HepG2 (cell line): ENCODE data around the gene HCRTR1. TPM values are rescaled to one million over a fixed set of nuclear protein-coding genes. Genes with fewer than 3 reads are reported as not detected.

ENCODE experiments used
- ATAC-seq: fragments of 200-7000 bp; cut with Tn5 transposase; 3 replicates; pipeline ENCODE4 v1.9.1; 2020; ENCODE audit warnings: mild to moderate bottlenecking, moderate library complexity
- BruUV-seq: library from RNA; stranded (reverse); fragments of 400-500 nt; replicated peaks from 2 replicates; lab custom pipeline; 2021; lab: Mats Ljungman, UMichigan
- CTCF ChIA-PET: fragments of 300-600 bp; formaldehyde crosslinking; extraction: SDS; loops from one replicate; lab custom pipeline; 2021; ENCODE audit warnings: low total read pairs, inconsistent platforms, low intra/inter-chr PET ratio; lab: Yijun Ruan, JAX
- POLR2A ChIA-PET: fragments of 350-600 bp; sonication (Branson Sonifier 250); formaldehyde crosslinking; loops from one replicate; lab custom pipeline; 2020; ENCODE audit warnings: antibody characterized with exemption, inconsistent platforms; lab: Yijun Ruan, JAX
- DNase-seq: peaks from one replicate; pipeline ENCODE4 v3.0.0-alpha.2; 2015; ENCODE audit warnings: low spot score
- FAIRE-seq: peaks from 3 replicates; lab custom pipeline; 2011; peaks lifted over from hg19 to GRCh38; lab: Jason Lieb, UNC
- H2AFZ ChIP-seq: one replicate; pipeline ENCODE4 v1.6.1; 2011; ENCODE audit warnings: low read length, inconsistent platforms
- H3K27ac ChIP-seq: fragments of 300-600 bp; 3 replicates; pipeline ENCODE4 v1.8.0; 2011; ENCODE audit warnings: mixed run types, mild to moderate bottlenecking, mixed read lengths, low read length, inconsistent platforms; ENCODE audit not compliant: insufficient read depth; ENCODE audit errors: extremely low read length
- H3K27me3 ChIP-seq, 2 experiments: fragments of 200-600 bp in 1 of 2; 2 replicates in 1 of 2; 3 replicates in 1 of 2; pipeline versions ENCODE4 v1.6.0 to v1.8.0; 2011; ENCODE audit warnings: low read length in 2 of 2, mild to moderate bottlenecking in 2 of 2, moderate library complexity in 2 of 2, inconsistent platforms in 1 of 2; ENCODE audit not compliant: insufficient read depth in 2 of 2, control insufficient read depth in 1 of 2
- H3K36me3 ChIP-seq, 2 experiments: fragments of 200-600 bp in 1 of 2; replicated peaks in 1 of 2; 2 replicates in 1 of 2; 3 replicates in 1 of 2; pipeline versions ENCODE4 v1.5.1 to v1.8.0; 2011; ENCODE audit warnings: low read length in 2 of 2, inconsistent platforms in 1 of 2; ENCODE audit not compliant: insufficient read depth in 2 of 2, control insufficient read depth in 1 of 2
- H3K4me1 ChIP-seq: 2 replicates; pipeline ENCODE4 v1.5.1; 2012; ENCODE audit warnings: low read length, inconsistent platforms; ENCODE audit not compliant: insufficient read depth
- H3K4me2 ChIP-seq: 2 replicates; pipeline ENCODE4 v1.6.0; 2011; ENCODE audit warnings: low read depth, low read length, inconsistent platforms
- H3K4me3 ChIP-seq, 3 experiments: fragments of 200-600 bp in 1 of 3; sonication (generic), shearing (Covaris generic) in 1 of 3; replicated peaks in 1 of 3; 2 replicates each; pipeline ENCODE4 v1.5.1; 2011 to 2016; ENCODE audit warnings: low read length in 3 of 3, inconsistent platforms in 2 of 3, low read depth in 2 of 3, mild to moderate bottlenecking in 2 of 3, control low read depth in 1 of 3, mixed read lengths in 1 of 3; ENCODE audit not compliant: insufficient read depth in 1 of 3
- H3K79me2 ChIP-seq: one replicate; pipeline ENCODE4 v1.6.1; 2011; ENCODE audit warnings: low read length, inconsistent platforms; ENCODE audit not compliant: insufficient read depth
- H3K9ac ChIP-seq: 2 replicates; pipeline ENCODE4 v1.6.0; 2011; ENCODE audit warnings: mild to moderate bottlenecking, low read depth, low read length, inconsistent platforms; ENCODE audit not compliant: insufficient read depth
- H3K9me3 ChIP-seq: 2 replicates; pipeline ENCODE4 v1.5.1; 2012; ENCODE audit warnings: mild to moderate bottlenecking, low read length
- H4K20me1 ChIP-seq: 2 replicates; pipeline ENCODE4 v1.6.0; 2011; ENCODE audit warnings: inconsistent platforms, mild to moderate bottlenecking, low read length, moderate library complexity; ENCODE audit not compliant: insufficient read depth
- KDM5A ChIP-seq: fragments of 200-600 bp; sonication (generic); IDR thresholded peaks from 2 replicates; pipeline ENCODE4 v1.7.0; 2018; ENCODE audit warnings: antibody characterized with exemption, mild to moderate bottlenecking, low read length, borderline replicate concordance
- ZNF121 ChIP-seq: sonication (generic); formaldehyde crosslinking; IDR thresholded peaks from 2 replicates; pipeline ENCODE4 v1.5.0; 2020; ENCODE audit warnings: mild to moderate bottlenecking, missing genetic modification reagents
- ZNF747 ChIP-seq: sonication (generic); formaldehyde crosslinking; IDR thresholded peaks from 2 replicates; pipeline ENCODE4 v1.8.1; 2023; ENCODE audit warnings: missing genetic modification reagents, mild to moderate bottlenecking, borderline replicate concordance
- WGBS: methylation state at CpG from one replicate; pipeline ENCODE4 v1.1.6; 2017; ENCODE audit warnings: low lambda C conversion rate; 5-methylcytosine and 5-hydroxymethylcytosine counted together
- in situ Hi-C: cut with HindIII; loops from 2 replicates; pipeline ENCODE4 v1.10.0; 2017; ENCODE audit warnings: low pct_unique_long_range_greater_than_20kb; ENCODE audit not compliant: extremely low pct_ligation_motif_present
- intact Hi-C: fragments of 100-400 bp; cut with micrococcal nuclease; formaldehyde crosslinking; loops from one replicate; pipeline ENCODE4 v1.10.0; 2022; ENCODE audit not compliant: unreplicated experiment
- polyA plus RNA-seq, 8 experiments: library from polyadenylated mRNA; depleted of rRNA in 3 of 8; stranded (reverse) in 7 of 8; unstranded in 1 of 8; fragments of >200 nt; fragmentation: Illumina TruSeq in 4 of 8; extraction: Trizol in 4 of 8; gene quantifications; 2 replicates each; pipeline versions ENCODE4 v1.2.1 to v1.2.3, GENCODE V29; 2011 to 2016; ENCODE audit warnings: low read depth in 4 of 8, missing spikeins in 1 of 8, mixed read lengths in 1 of 8; ENCODE audit not compliant: insufficient read depth in 1 of 8
- total RNA-seq, 5 experiments: library from RNA; depleted of rRNA; stranded (reverse); fragments of >200 nt; fragmentation: Illumina TruSeq; extraction: Trizol; gene quantifications; 2 replicates each; pipeline ENCODE4 v1.2.3, GENCODE V29; 2016; ENCODE audit warnings: low read depth in 1 of 5
- TF ChIP-seq, protein P1 (sequence below): sonication (generic); formaldehyde crosslinking; IDR thresholded peaks from 2 replicates; pipeline ENCODE4 v1.9.0; 2022; ENCODE audit warnings: low read depth, missing genetic modification reagents
- TF ChIP-seq, protein P2 (sequence below): sonication (generic); formaldehyde crosslinking; IDR thresholded peaks from 2 replicates; pipeline ENCODE4 v1.5.1; 2020; ENCODE audit warnings: mild to moderate bottlenecking, missing genetic modification reagents, moderate library complexity
- TF ChIP-seq, protein P3 (sequence below): sonication (generic); formaldehyde crosslinking; IDR thresholded peaks from 2 replicates; pipeline ENCODE4 v1.4.0; 2020; ENCODE audit warnings: missing genetic modification reagents, mild to moderate bottlenecking, borderline replicate concordance

The HCRTR1 gene
- total and polyA plus RNA-seq, 2 of the 13 experiments (the other 11 are each of a cell fraction or from before 2014, with no cell fraction given) = not detected

DNA sequence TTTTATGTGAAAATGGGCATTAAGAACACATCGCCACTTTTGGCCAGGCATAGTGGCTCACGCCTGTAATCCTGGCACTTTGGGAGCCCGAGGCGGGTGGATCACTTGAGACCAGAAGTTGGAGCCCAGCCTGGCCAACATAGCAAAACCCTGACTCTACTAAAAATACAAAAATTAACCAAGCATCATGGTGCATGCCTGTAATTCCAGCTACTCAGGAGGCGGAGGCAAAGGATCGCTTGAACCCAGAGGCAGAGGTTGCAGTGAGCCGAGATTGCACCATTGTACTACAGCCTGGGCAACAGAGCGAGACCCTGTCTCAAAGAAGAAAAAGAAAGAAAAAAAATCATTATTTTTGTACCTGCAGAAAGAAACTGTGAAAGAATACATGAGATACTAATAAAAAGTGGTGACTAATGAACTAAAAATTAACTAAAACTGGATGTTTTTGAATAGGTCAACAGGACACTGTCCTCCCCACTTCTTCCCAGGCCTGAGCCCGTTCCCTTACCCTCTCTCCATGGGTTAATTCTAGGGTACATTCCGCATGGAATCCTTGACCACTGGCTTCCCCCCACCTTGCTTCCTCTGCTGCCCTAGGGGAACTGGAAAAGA lies 49.4 kb upstream of the HCRTR1 start:
- CTCF ChIA-PET = no interaction called here
- FAIRE-seq (no peak), ATAC-seq (no peak), DNase-seq (no peak)
- Histone ChIP-seq H3K9ac (no peak overlapping the region), H3K79me2 (no peaks in the 10 kb centered on the region), H3K4me2 (no peak overlapping the region), H2AFZ (no peak overlapping the region), H3K27me3 (no peaks in the 10 kb centered on the region), H3K27ac (no peak overlapping the region), H3K36me3 (no peaks in the 10 kb centered on the region), H4K20me1 (no peaks in the 10 kb centered on the region), H3K4me1 (peaks cover 41% of the 10 kb centered on the region), H3K9me3 (no peaks in the 10 kb centered on the region), H3K4me3 (no peak overlapping the region)
- POLR2A ChIA-PET = no interaction called here
- in situ Hi-C loops = no loop called here
- BruUV-seq = no TSS peak
- 94% methylated on average over 10 of the region's 10 CpGs for WGBS
- intact Hi-C loops = no loop called here
- no peak for TF ChIP-seq KDM5A
- TF ChIP-seq ZNF121 (CRISPR knock-in tag) = 0 out of 2 replicates have a peak, but pooled peaks have one; percentile 9

DNA sequence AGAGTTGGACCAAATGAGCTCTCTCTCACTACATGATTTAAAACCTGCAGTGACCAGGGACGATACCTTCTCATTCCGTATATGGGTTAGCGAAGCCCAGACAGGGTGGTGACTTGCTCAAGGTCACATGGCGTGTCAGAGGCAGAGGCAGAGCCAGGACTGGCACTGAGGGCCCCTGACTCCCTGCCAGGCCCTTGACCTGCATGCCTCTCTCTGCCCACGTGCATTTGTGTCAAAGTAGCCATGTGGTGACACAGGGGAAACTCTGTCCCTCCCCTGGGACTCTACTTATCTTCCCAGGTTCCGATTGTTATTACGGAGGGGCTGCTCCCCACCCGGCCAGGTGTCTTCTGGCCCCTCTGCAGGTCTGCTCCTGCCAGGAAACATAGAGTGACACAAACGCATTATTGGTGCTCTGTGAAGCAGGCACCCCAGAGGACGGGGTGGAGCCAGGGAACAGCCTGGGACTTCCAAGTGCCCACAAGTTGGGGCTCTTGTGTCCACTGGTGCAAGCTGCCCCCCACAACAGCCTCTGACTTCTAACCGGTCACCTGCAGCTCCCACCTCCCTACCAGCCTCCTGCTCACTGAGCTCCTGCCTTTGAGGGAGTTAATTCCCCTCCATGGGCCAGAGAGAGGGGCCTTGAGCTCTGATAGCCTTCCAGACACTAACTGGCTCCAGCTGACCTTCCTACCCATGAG lies 48.4 kb upstream of the HCRTR1 start:
- CTCF ChIA-PET = no interaction called here
- Histone ChIP-seq H3K79me2 (no peaks in the 10 kb centered on the region), H3K27me3 (no peaks in the 10 kb centered on the region), H3K4me2 (no peak overlapping the region), H4K20me1 (no peaks in the 10 kb centered on the region), H3K9me3 (no peaks in the 10 kb centered on the region), H2AFZ (no peak overlapping the region), H3K36me3 (no peaks in the 10 kb centered on the region), H3K9ac (no peak overlapping the region), H3K27ac (no peak overlapping the region), H3K4me1 (peaks cover 41% of the 10 kb centered on the region), H3K4me3 (no peak overlapping the region)
- WGBS = 91% methylated on average over 6 of the region's 11 CpGs
- in situ Hi-C loops (no loop called here), intact Hi-C loops (no loop called here)
- DNase-seq = no peak
- no TSS peak for BruUV-seq
- FAIRE-seq = no peak
- POLR2A ChIA-PET = no interaction called here
- no peak for ATAC-seq
- TF ChIP-seq, protein P1, sequence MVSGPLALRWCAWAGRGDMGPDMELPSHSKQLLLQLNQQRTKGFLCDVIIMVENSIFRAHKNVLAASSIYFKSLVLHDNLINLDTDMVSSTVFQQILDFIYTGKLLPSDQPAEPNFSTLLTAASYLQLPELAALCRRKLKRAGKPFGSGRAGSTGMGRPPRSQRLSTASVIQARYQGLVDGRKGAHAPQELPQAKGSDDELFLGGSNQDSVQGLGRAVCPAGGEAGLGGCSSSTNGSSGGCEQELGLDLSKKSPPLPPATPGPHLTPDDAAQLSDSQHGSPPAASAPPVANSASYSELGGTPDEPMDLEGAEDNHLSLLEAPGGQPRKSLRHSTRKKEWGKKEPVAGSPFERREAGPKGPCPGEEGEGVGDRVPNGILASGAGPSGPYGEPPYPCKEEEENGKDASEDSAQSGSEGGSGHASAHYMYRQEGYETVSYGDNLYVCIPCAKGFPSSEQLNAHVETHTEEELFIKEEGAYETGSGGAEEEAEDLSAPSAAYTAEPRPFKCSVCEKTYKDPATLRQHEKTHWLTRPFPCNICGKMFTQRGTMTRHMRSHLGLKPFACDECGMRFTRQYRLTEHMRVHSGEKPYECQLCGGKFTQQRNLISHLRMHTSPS (CRISPR knock-in tag) = 0 out of 2 replicates have a peak, but pooled peaks have one; percentile 21
- TF ChIP-seq ZNF747 = no peak
- TF ChIP-seq, protein P2, sequence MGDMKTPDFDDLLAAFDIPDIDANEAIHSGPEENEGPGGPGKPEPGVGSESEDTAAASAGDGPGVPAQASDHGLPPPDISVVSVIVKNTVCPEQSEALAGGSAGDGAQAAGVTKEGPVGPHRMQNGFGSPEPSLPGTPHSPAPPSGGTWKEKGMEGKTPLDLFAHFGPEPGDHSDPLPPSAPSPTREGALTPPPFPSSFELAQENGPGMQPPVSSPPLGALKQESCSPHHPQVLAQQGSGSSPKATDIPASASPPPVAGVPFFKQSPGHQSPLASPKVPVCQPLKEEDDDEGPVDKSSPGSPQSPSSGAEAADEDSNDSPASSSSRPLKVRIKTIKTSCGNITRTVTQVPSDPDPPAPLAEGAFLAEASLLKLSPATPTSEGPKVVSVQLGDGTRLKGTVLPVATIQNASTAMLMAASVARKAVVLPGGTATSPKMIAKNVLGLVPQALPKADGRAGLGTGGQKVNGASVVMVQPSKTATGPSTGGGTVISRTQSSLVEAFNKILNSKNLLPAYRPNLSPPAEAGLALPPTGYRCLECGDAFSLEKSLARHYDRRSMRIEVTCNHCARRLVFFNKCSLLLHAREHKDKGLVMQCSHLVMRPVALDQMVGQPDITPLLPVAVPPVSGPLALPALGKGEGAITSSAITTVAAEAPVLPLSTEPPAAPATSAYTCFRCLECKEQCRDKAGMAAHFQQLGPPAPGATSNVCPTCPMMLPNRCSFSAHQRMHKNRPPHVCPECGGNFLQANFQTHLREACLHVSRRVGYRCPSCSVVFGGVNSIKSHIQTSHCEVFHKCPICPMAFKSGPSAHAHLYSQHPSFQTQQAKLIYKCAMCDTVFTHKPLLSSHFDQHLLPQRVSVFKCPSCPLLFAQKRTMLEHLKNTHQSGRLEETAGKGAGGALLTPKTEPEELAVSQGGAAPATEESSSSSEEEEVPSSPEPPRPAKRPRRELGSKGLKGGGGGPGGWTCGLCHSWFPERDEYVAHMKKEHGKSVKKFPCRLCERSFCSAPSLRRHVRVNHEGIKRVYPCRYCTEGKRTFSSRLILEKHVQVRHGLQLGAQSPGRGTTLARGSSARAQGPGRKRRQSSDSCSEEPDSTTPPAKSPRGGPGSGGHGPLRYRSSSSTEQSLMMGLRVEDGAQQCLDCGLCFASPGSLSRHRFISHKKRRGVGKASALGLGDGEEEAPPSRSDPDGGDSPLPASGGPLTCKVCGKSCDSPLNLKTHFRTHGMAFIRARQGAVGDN = peak; percentile 18; the same call in 1 of the 2 replicates
- TF ChIP-seq, protein P3, sequence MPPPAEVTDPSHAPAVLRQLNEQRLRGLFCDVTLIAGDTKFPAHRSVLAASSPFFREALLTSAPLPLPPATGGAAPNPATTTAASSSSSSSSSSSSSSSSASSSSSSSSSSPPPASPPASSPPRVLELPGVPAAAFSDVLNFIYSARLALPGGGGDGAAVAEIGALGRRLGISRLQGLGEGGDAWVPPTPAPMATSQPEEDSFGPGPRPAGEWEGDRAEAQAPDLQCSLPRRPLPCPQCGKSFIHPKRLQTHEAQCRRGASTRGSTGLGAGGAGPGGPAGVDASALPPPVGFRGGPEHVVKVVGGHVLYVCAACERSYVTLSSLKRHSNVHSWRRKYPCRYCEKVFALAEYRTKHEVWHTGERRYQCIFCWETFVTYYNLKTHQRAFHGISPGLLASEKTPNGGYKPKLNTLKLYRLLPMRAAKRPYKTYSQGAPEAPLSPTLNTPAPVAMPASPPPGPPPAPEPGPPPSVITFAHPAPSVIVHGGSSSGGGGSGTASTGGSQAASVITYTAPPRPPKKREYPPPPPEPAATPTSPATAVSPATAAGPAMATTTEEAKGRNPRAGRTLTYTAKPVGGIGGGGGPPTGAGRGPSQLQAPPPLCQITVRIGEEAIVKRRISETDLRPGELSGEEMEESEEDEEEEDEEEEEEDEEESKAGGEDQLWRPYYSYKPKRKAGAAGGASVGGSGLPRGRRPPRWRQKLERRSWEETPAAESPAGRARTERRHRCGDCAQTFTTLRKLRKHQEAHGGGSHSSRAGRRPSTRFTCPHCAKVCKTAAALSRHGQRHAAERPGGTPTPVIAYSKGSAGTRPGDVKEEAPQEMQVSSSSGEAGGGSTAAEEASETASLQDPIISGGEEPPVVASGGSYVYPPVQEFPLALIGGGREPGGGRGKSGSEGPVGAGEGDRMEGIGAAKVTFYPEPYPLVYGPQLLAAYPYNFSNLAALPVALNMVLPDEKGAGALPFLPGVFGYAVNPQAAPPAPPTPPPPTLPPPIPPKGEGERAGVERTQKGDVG (CRISPR knock-in tag) = no peak
